ENCODE data around the gene MRPL46.

MRPL46 gene

GRCh38 chr15:88428053-88428452, 39.1 kb downstream of the MRPL46 start:
- TF ChIP-seq TEAD4 (IDR thresholded peaks at IDR 0.05) (no peak), EGR1 (IDR thresholded peaks at IDR 0.05) (no peak), CREB1 (IDR thresholded peaks at IDR 0.05; ENCODE audit: low read depth) (no peak), NFIC (IDR thresholded peaks at IDR 0.05) (no peak), RAD21 (IDR thresholded peaks at IDR 0.05; ENCODE audit: low read depth) (no peak), USF1 (IDR thresholded peaks at IDR 0.05) (no peak), EP300 (IDR thresholded peaks at IDR 0.05; ENCODE audit: borderline replicate concordance) (no peak), REST (IDR thresholded peaks at IDR 0.05; ENCODE audit: low read depth) (no peak), FOXM1 (IDR thresholded peaks at IDR 0.05; ENCODE audit: borderline replicate concordance, low read depth) (no peak), CEBPB (IDR thresholded peaks at IDR 0.05) (no peak), TCF12 (IDR thresholded peaks at IDR 0.05; ENCODE audit: low read depth) (no peak), MAX (IDR thresholded peaks at IDR 0.05) (no peak), ZBTB7A (IDR thresholded peaks at IDR 0.05; ENCODE audit: low read depth) (no peak), TAF1 (IDR thresholded peaks at IDR 0.05; ENCODE audit: low read depth) (no peak), YY1 (IDR thresholded peaks at IDR 0.05; ENCODE audit: low read depth) (no peak)

GRCh38 chr15:88426304-88426703, 40.9 kb downstream of the MRPL46 start:
- no peak for TF ChIP-seq RAD21 (IDR thresholded peaks at IDR 0.05; ENCODE audit: low read depth)
- TF ChIP-seq USF1 (IDR thresholded peaks at IDR 0.05), result no peak
- TF ChIP-seq CEBPB (IDR thresholded peaks at IDR 0.05), result no peak
- no peak for TF ChIP-seq ZBTB7A (IDR thresholded peaks at IDR 0.05; ENCODE audit: low read depth)
- TF ChIP-seq NFIC (IDR thresholded peaks at IDR 0.05), result no peak
- no peak for TF ChIP-seq TAF1 (IDR thresholded peaks at IDR 0.05; ENCODE audit: low read depth)
- TF ChIP-seq MAX (IDR thresholded peaks at IDR 0.05), result no peak

- no peak for TF ChIP-seq USF1 (IDR thresholded peaks at IDR 0.05)
- no peak for TF ChIP-seq TEAD4 (IDR thresholded peaks at IDR 0.05)
- TF ChIP-seq MAX (IDR thresholded peaks at IDR 0.05), result no peak
- no peak for TF ChIP-seq ZBTB7A (IDR thresholded peaks at IDR 0.05; ENCODE audit: low read depth)
- TF ChIP-seq YY1 (IDR thresholded peaks at IDR 0.05; ENCODE audit: low read depth), result no peak
- TF ChIP-seq CREB1 (IDR thresholded peaks at IDR 0.05; ENCODE audit: low read depth), result no peak
- TF ChIP-seq EP300 (IDR thresholded peaks at IDR 0.05; ENCODE audit: borderline replicate concordance), result no peak
- no peak for TF ChIP-seq RAD21 (IDR thresholded peaks at IDR 0.05; ENCODE audit: low read depth)
- TF ChIP-seq TCF12 (IDR thresholded peaks at IDR 0.05; ENCODE audit: low read depth), result no peak
- TF ChIP-seq EGR1 (IDR thresholded peaks at IDR 0.05), result no peak
- no peak for TF ChIP-seq FOXM1 (IDR thresholded peaks at IDR 0.05; ENCODE audit: borderline replicate concordance, low read depth)
- TF ChIP-seq TAF1 (IDR thresholded peaks at IDR 0.05; ENCODE audit: low read depth), result no peak
- no peak for TF ChIP-seq NFIC (IDR thresholded peaks at IDR 0.05)
- TF ChIP-seq CEBPB (IDR thresholded peaks at IDR 0.05), result no peak
- no peak for TF ChIP-seq REST (IDR thresholded peaks at IDR 0.05; ENCODE audit: low read depth)
Observed at GRCh38 chr15:88423331-88423730, 43.9 kb downstream of the MRPL46 start.

GRCh38 chr15:88419830-88420229, 47.4 kb downstream of the MRPL46 start:
- no peak for TF ChIP-seq YY1 (IDR thresholded peaks at IDR 0.05; ENCODE audit: low read depth)
- TF ChIP-seq NFIC (IDR thresholded peaks at IDR 0.05), result no peak
- TF ChIP-seq CREB1 (IDR thresholded peaks at IDR 0.05; ENCODE audit: low read depth), result no peak
- TF ChIP-seq FOXM1 (IDR thresholded peaks at IDR 0.05; ENCODE audit: borderline replicate concordance, low read depth), result no peak
- no peak for TF ChIP-seq REST (IDR thresholded peaks at IDR 0.05; ENCODE audit: low read depth)
- no peak for TF ChIP-seq CEBPB (IDR thresholded peaks at IDR 0.05)
- no peak for TF ChIP-seq MAX (IDR thresholded peaks at IDR 0.05)
- TF ChIP-seq ZBTB7A (IDR thresholded peaks at IDR 0.05; ENCODE audit: low read depth), result no peak
- TF ChIP-seq TAF1 (IDR thresholded peaks at IDR 0.05; ENCODE audit: low read depth), result no peak
- no peak for TF ChIP-seq EP300 (IDR thresholded peaks at IDR 0.05; ENCODE audit: borderline replicate concordance)
- no peak for TF ChIP-seq TEAD4 (IDR thresholded peaks at IDR 0.05)
- TF ChIP-seq TCF12 (IDR thresholded peaks at IDR 0.05; ENCODE audit: low read depth), result no peak

Measured in Ishikawa (cell line).